ENCODE measurements around the gene DYRK1A.
"Not testable (repeated sequence)": the region's sequence is repeated elsewhere in the genome, so short reads cannot be mapped to it uniquely, and the experiment has no call there.

Gene DYRK1A

DNA sequence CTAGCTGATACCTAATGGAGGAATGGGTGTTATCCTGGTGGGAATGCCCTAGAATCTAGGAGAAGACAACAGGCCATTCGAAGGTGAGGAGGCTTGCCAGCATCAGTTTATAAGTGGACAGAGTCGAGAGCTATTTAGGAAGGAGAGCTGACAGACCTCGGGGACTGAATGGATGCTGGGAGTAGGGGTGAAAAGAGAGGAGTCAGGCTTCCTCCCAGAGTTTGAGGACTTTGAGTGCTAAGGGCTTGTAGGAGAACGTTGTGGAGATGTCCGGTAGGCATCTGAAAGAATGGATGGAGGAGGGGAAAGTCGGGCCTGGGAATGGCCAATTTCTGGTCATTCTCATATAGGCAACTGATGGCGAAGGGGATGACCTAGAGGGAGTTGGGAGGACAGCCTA is 155.1 kb downstream of the DYRK1A start:
- TF ChIP-seq ZSCAN23 (tag by site-specific recombination; IDR thresholded peaks at IDR 0.05) (no peak), ZNF214 (tag by site-specific recombination; IDR thresholded peaks at IDR 0.05; ENCODE audit: borderline replicate concordance) (no peak), ZNF785 (tag by site-specific recombination; IDR thresholded peaks at IDR 0.05) (no peak), ZBTB7A (tag by site-specific recombination; IDR thresholded peaks at IDR 0.05; ENCODE audit: low read depth) (no peak), ZNF426 (tag by site-specific recombination; IDR thresholded peaks at IDR 0.05) (no peak)
- TF ChIP-seq, protein P1, sequence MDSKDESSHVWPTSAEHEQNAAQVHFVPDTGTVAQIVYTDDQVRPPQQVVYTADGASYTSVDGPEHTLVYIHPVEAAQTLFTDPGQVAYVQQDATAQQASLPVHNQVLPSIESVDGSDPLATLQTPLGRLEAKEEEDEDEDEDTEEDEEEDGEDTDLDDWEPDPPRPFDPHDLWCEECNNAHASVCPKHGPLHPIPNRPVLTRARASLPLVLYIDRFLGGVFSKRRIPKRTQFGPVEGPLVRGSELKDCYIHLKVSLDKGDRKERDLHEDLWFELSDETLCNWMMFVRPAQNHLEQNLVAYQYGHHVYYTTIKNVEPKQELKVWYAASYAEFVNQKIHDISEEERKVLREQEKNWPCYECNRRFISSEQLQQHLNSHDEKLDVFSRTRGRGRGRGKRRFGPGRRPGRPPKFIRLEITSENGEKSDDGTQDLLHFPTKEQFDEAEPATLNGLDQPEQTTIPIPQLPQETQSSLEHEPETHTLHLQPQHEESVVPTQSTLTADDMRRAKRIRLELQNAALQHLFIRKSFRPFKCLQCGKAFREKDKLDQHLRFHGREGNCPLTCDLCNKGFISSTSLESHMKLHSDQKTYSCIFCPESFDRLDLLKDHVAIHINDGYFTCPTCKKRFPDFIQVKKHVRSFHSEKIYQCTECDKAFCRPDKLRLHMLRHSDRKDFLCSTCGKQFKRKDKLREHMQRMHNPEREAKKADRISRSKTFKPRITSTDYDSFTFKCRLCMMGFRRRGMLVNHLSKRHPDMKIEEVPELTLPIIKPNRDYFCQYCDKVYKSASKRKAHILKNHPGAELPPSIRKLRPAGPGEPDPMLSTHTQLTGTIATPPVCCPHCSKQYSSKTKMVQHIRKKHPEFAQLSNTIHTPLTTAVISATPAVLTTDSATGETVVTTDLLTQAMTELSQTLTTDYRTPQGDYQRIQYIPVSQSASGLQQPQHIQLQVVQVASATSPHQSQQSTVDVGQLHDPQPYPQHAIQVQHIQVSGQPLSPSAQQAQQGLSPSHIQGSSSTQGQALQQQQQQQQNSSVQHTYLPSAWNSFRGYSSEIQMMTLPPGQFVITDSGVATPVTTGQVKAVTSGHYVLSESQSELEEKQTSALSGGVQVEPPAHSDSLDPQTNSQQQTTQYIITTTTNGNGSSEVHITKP (tag by site-specific recombination; IDR thresholded peaks at IDR 0.05) = no peak
- Histone ChIP-seq H3K4me3 (ENCODE audit: low read depth, low read length) (no peak overlapping the region), H3K27ac (ENCODE audit: extremely low read depth, low read depth, low read length) (no peak overlapping the region), H3K36me3 (ENCODE audit: control insufficient read depth in 2 of 2, insufficient read depth in 1 of 2, low read length in 2 of 2) (peaks cover 4 to 9% of the 10 kb centered on the region in 2 experiments; a peak in 2 of 3 replicates), H3K9me3 (ENCODE audit: control insufficient read depth, insufficient read depth, low read depth, low read length) (no peaks in the 10 kb centered on the region), H3K4me1 (ENCODE audit: control insufficient read depth, insufficient read depth, low read length) (no peaks in the 10 kb centered on the region; the same call in 1 of the 2 replicates)
- ChIA-PET CTCF (interaction anchor here (1.1 kb wide), 1 partner anchor 25 kb away, joined by 5 read pairs; no protein-coding TSS in a partner anchor), POLR2A (no interaction called here)

- H3K4me3 ChIP-seq (ENCODE audit: low read depth, low read length) = no peak overlapping the region
- ChIA-PET POLR2A (interaction anchor here (0.7 kb wide), 1 partner anchor 1660 kb away, joined by 4 read pairs; the partner anchor contains the start of gene PSMG1), CTCF (no interaction called here)
- peaks cover 3 to 4% of the 10 kb centered on the region in 2 experiments; a peak in 2 of 3 replicates for H3K36me3 ChIP-seq (ENCODE audit: control insufficient read depth in 2 of 2, insufficient read depth in 1 of 2, low read length in 2 of 2)
- H3K9me3 ChIP-seq (ENCODE audit: control insufficient read depth, insufficient read depth, low read depth, low read length) = no peaks in the 10 kb centered on the region
- TF ChIP-seq ZIC2 (tag by site-specific recombination; IDR thresholded peaks at IDR 0.05) (peak; percentile 24; the same call in 1 of the 2 replicates), ZNF585B (tag by site-specific recombination; IDR thresholded peaks at IDR 0.05) (no peak), ZNF121 (tag by site-specific recombination; IDR thresholded peaks at IDR 0.05) (peak; percentile 90)
- H3K27ac ChIP-seq (ENCODE audit: extremely low read depth, low read depth, low read length) = no peak overlapping the region
- H3K4me1 ChIP-seq (ENCODE audit: control insufficient read depth, insufficient read depth, low read length) = no peaks in the 10 kb centered on the region; the same call in 1 of the 2 replicates
These were observed 156.2 kb downstream of the DYRK1A start for GRCh38 chr21:37522641-37523295.

- CTCF ChIA-PET = interaction anchor here (1.1 kb wide), 1 partner anchor 12 kb away, joined by 4 read pairs; no protein-coding TSS in a partner anchor
- POLR2A ChIA-PET = interaction anchor here (0.6 kb wide), 1 partner anchor 87 kb away, joined by 5 read pairs; no protein-coding TSS in a partner anchor
- TF ChIP-seq ZNF510 (tag by site-specific recombination; IDR thresholded peaks at IDR 0.05; ENCODE audit: insufficient replicate concordance) = peak; percentile 99
- H3K27ac ChIP-seq (ENCODE audit: extremely low read depth, low read depth, low read length); H3K36me3 ChIP-seq (ENCODE audit: control insufficient read depth in 2 of 2, insufficient read depth in 1 of 2, low read length in 2 of 2); H3K4me3 ChIP-seq (ENCODE audit: low read depth, low read length); H3K9me3 ChIP-seq (ENCODE audit: control insufficient read depth, insufficient read depth, low read depth, low read length); H3K4me1 ChIP-seq (ENCODE audit: control insufficient read depth, insufficient read depth, low read length): not testable (repeated sequence)
These were observed 158.4 kb downstream of the DYRK1A start for GRCh38 chr21:37524944-37525343.

DNA sequence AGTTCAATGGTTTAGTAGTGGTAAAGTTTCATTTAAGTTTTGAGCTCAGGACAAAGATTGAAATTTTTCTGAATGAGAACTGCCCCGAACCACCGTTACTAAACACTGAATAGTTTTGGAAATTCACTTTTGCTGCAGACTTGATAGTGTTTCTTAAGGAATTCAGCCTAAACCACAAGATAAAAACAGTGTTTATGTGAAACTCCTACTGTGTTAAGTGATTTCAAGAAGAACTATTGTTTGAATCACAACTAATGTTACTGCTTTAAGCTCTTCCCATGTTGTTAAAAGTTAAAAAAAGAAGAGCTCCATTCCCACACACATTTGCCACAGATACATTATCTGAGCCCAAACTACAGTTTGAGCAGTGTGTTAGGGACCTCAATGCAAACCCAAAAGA is 159.2 kb downstream of the DYRK1A start:
- Histone ChIP-seq H3K4me1 (ENCODE audit: control insufficient read depth, insufficient read depth, low read length) (no peaks in the 10 kb centered on the region; the same call in 1 of the 2 replicates), H3K36me3 (ENCODE audit: control insufficient read depth in 2 of 2, insufficient read depth in 1 of 2, low read length in 2 of 2) (no peaks in the 10 kb centered on the region), H3K9me3 (ENCODE audit: control insufficient read depth, insufficient read depth, low read depth, low read length) (no peaks in the 10 kb centered on the region), H3K27ac (ENCODE audit: extremely low read depth, low read depth, low read length) (no peak overlapping the region), H3K4me3 (ENCODE audit: low read depth, low read length) (no peak overlapping the region)
- ChIA-PET POLR2A (interaction anchor here (1.3 kb wide), 1 partner anchor 38 kb away, joined by 9 read pairs; no protein-coding TSS in a partner anchor), CTCF (interaction anchor here (0.5 to 1.1 kb wide), 3 partner anchors 11 to 151 kb away, joined by 4 to 6 read pairs (median 4); no protein-coding TSS in a partner anchor)
- no peak for TF ChIP-seq ZNF404 (tag by site-specific recombination; IDR thresholded peaks at IDR 0.05)
- no peak for TF ChIP-seq ZNF704 (tag by site-specific recombination; IDR thresholded peaks at IDR 0.05)
- no peak for TF ChIP-seq ZNF596 (tag by site-specific recombination; IDR thresholded peaks at IDR 0.05)
- TF ChIP-seq ZNF629 (tag by site-specific recombination; IDR thresholded peaks at IDR 0.05) = no peak
- no peak for TF ChIP-seq ZBTB1 (tag by site-specific recombination; IDR thresholded peaks at IDR 0.05)
- TF ChIP-seq, protein P2, sequence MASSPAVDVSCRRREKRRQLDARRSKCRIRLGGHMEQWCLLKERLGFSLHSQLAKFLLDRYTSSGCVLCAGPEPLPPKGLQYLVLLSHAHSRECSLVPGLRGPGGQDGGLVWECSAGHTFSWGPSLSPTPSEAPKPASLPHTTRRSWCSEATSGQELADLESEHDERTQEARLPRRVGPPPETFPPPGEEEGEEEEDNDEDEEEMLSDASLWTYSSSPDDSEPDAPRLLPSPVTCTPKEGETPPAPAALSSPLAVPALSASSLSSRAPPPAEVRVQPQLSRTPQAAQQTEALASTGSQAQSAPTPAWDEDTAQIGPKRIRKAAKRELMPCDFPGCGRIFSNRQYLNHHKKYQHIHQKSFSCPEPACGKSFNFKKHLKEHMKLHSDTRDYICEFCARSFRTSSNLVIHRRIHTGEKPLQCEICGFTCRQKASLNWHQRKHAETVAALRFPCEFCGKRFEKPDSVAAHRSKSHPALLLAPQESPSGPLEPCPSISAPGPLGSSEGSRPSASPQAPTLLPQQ (tag by site-specific recombination; IDR thresholded peaks at IDR 0.05) = no peak
- TF ChIP-seq, protein P3, sequence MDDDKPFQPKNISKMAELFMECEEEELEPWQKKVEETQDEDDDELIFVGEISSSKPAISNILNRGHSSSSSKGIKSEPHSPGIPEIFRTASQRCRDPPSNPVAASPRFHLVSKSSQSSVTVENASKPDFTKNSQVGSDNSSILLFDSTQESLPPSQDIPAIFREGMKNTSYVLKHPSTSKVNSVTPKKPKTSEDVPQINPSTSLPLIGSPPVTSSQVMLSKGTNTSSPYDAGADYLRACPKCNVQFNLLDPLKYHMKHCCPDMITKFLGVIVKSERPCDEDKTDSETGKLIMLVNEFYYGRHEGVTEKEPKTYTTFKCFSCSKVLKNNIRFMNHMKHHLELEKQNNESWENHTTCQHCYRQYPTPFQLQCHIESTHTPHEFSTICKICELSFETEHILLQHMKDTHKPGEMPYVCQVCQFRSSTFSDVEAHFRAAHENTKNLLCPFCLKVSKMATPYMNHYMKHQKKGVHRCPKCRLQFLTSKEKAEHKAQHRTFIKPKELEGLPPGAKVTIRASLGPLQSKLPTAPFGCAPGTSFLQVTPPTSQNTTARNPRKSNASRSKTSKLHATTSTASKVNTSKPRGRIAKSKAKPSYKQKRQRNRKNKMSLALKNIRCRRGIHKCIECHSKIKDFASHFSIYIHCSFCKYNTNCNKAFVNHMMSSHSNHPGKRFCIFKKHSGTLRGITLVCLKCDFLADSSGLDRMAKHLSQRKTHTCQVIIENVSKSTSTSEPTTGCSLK (tag by site-specific recombination; IDR thresholded peaks at IDR 0.05) = no peak
- TF ChIP-seq ZNF510 (tag by site-specific recombination; IDR thresholded peaks at IDR 0.05; ENCODE audit: insufficient replicate concordance) = no peak
- no peak for TF ChIP-seq ZNF707 (tag by site-specific recombination; IDR thresholded peaks at IDR 0.05)

All from HEK293 (cell line).